ENCODE data around the gene SHC3.

The SHC3 gene

GRCh38 chr9:88973281-88974045 lies 205.2 kb downstream of the SHC3 start:
- Mint-ChIP-seq H3K27me3 (ENCODE audit: low read depth) (peaks cover 6% of the 10 kb centered on the region), H3K4me3 (no peak overlapping the region), H3K4me1 (no peaks in the 10 kb centered on the region), H3K27ac (no peak overlapping the region), H3K9me3 (peaks cover 1% of the 10 kb centered on the region), H3K36me3 (ENCODE audit: low read depth) (no peaks in the 10 kb centered on the region)
- no peak for TF ChIP-seq CTCF (IDR thresholded peaks at IDR 0.05; ENCODE audit: unreplicated experiment in 3 of 3)

- Mint-ChIP-seq H3K27me3 (ENCODE audit: low read depth) (peaks cover 6% of the 10 kb centered on the region), H3K4me3 (no peak overlapping the region), H3K9me3 (no peaks in the 10 kb centered on the region), H3K36me3 (ENCODE audit: low read depth) (no peaks in the 10 kb centered on the region), H3K4me1 (no peaks in the 10 kb centered on the region), H3K27ac (no peak overlapping the region)
- no peak for TF ChIP-seq CTCF (IDR thresholded peaks at IDR 0.05; ENCODE audit: unreplicated experiment in 3 of 3)
Observed at GRCh38 chr9:88972401-88972800, 206.2 kb downstream of the SHC3 start.

- Mint-ChIP-seq H3K27me3 (ENCODE audit: low read depth) (peaks cover 6% of the 10 kb centered on the region), H3K4me3 (no peak overlapping the region), H3K9me3 (no peaks in the 10 kb centered on the region), H3K4me1 (no peaks in the 10 kb centered on the region), H3K27ac (no peak overlapping the region), H3K36me3 (ENCODE audit: low read depth) (no peaks in the 10 kb centered on the region)
- TF ChIP-seq CTCF (IDR thresholded peaks at IDR 0.05; ENCODE audit: unreplicated experiment in 3 of 3), result no peak
Observed at GRCh38 chr9:88971131-88971960, 207.3 kb downstream of the SHC3 start.

- no peaks in the 10 kb centered on the region for H3K36me3 Mint-ChIP-seq (ENCODE audit: low read depth)
- H3K27ac Mint-ChIP-seq, result no peak overlapping the region
- peaks cover 6% of the 10 kb centered on the region for H3K27me3 Mint-ChIP-seq (ENCODE audit: low read depth)
- no peak for TF ChIP-seq CTCF (IDR thresholded peaks at IDR 0.05; ENCODE audit: unreplicated experiment in 3 of 3)
- H3K4me1 Mint-ChIP-seq, result no peaks in the 10 kb centered on the region
- H3K4me3 Mint-ChIP-seq, result no peak overlapping the region
- no peaks in the 10 kb centered on the region for H3K9me3 Mint-ChIP-seq
Observed at GRCh38 chr9:88969646-88970373, 208.8 kb downstream of the SHC3 start.

- Mint-ChIP-seq H3K4me1 (no peaks in the 10 kb centered on the region), H3K4me3 (no peak overlapping the region), H3K27me3 (ENCODE audit: low read depth) (peaks cover 6% of the 10 kb centered on the region), H3K9me3 (no peaks in the 10 kb centered on the region), H3K27ac (no peak overlapping the region), H3K36me3 (ENCODE audit: low read depth) (no peaks in the 10 kb centered on the region)
- TF ChIP-seq CTCF (IDR thresholded peaks at IDR 0.05; ENCODE audit: unreplicated experiment in 3 of 3), result no peak
Observed at GRCh38 chr9:88968799-88969198, 209.8 kb downstream of the SHC3 start.

Measured in nephron (organoid).